Aorta (tissue), 5 donors: Measurements from ENCODE around the gene FAHD2A. TPM values are rescaled to one million over a fixed set of nuclear protein-coding genes. Genes with fewer than 3 reads are reported as not detected.

Source experiments
- ATAC-seq: fragments of 200-7000 bp; cut with Tn5 transposase; one replicate; pipeline ENCODE4 v1.9.1; 2022; ENCODE audit warnings: moderate library complexity; ENCODE audit not compliant: low FRiP score
- DNase-seq, 2 donors: peaks; one replicate each; pipeline ENCODE4 v3.0.0-alpha.2; 2020
- H3K27ac ChIP-seq, 2 donors: one replicate each; pipeline ENCODE4 v1.5.1; 2013; ENCODE audit warnings: low read length in 2 of 2, mild to moderate bottlenecking in 2 of 2, moderate library complexity in 2 of 2, control low read depth in 1 of 2, inconsistent platforms in 1 of 2, low read depth in 1 of 2
- H3K27me3 ChIP-seq, 2 donors: one replicate each; pipeline ENCODE4 v1.6.1; 2013; ENCODE audit warnings: control low read depth in 1 of 2, low read length in 1 of 2, mild to moderate bottlenecking in 1 of 2, moderate library complexity in 1 of 2; ENCODE audit not compliant: insufficient read depth in 2 of 2, control insufficient read depth in 1 of 2
- H3K36me3 ChIP-seq, 2 donors: one replicate each; pipeline ENCODE4 v1.6.1; 2013; ENCODE audit warnings: control low read depth in 1 of 2, low read length in 1 of 2, mild to moderate bottlenecking in 1 of 2; ENCODE audit not compliant: insufficient read depth in 2 of 2, control insufficient read depth in 1 of 2
- H3K4me1 ChIP-seq, 2 donors: one replicate each; pipeline ENCODE4 v1.6.1; 2013; ENCODE audit warnings: low read length in 2 of 2, control low read depth in 1 of 2, mild to moderate bottlenecking in 1 of 2, moderate library complexity in 1 of 2; ENCODE audit not compliant: insufficient read depth in 2 of 2, control insufficient read depth in 1 of 2
- H3K4me3 ChIP-seq, 2 donors: one replicate each; pipeline ENCODE4 v1.5.1; 2013; ENCODE audit warnings: low read length in 2 of 2, control low read depth in 1 of 2, mild to moderate bottlenecking in 1 of 2
- H3K9me3 ChIP-seq: one replicate; pipeline ENCODE4 v1.6.1; 2013; ENCODE audit warnings: mild to moderate bottlenecking, low read length; ENCODE audit not compliant: control insufficient read depth
- WGBS, 2 donors: extraction: QIAGEN DNeasy Blood & Tissue Kit; methylation state at CpG; one replicate each; pipeline ENCODE4 v1.1.7; 2013; 5-methylcytosine and 5-hydroxymethylcytosine counted together
- intact Hi-C, 2 donors: fragments of 100-400 bp; cut with DNase I; formaldehyde crosslinking; loops; one replicate each; pipeline versions ENCODE4 v1.14.2 to v1.15.0; 2022
- polyA plus RNA-seq, 2 donors: library from polyadenylated mRNA; stranded (reverse); fragments of 200-250 nt; gene quantifications; one replicate each; pipeline ENCODE4 v1.2.3, GENCODE V29; 2013
- total RNA-seq, 2 donors: library from RNA; stranded (reverse); fragmentation: NEBNext Ultra II Directional; extraction: Animal tissue kit (Norgen Biotek cat#: 25700); gene quantifications; one replicate each; pipeline ENCODE4 v1.2.1, GENCODE V29; 2021
- donor health status: healthy with polysubstance abuse.
- donor health status: Bipolar disorder and iron deficiency.
- donor health status: DM: no; HTN: no; CAD: no.
- donor health status: DM: no; HTN: no; CAD: no.
- donor health status: DM: yes; HTN: yes; CAD: no.

Gene FAHD2A
- total and polyA plus RNA-seq, 4 donors, result 17.7 to 23.3 (median 22.6) TPM

- DNase-seq (no peak), ATAC-seq (no peak)
- Histone ChIP-seq H3K4me1 (no peaks in the 10 kb centered on the region), H3K27ac (no peak overlapping the region), H3K4me3 (no peak overlapping the region), H3K9me3 (no peaks in the 10 kb centered on the region), H3K36me3 (no peaks in the 10 kb centered on the region), H3K27me3 (no peaks in the 10 kb centered on the region)
- intact Hi-C loops, result no loop called here
- 91% methylated on average over 5 of the region's 5 CpGs for WGBS, 2 donors
Observed at GRCh38 chr2:95380280-95380679, 22.2 kb upstream of the FAHD2A start.

GRCh38 chr2:95380731-95381130 lies 21.8 kb upstream of the FAHD2A start:
- DNase-seq, result no peak
- no peak overlapping the region for H3K4me3 ChIP-seq
- no peaks in the 10 kb centered on the region for H3K36me3 ChIP-seq
- intact Hi-C loops, result no loop called here
- no peak overlapping the region for H3K27ac ChIP-seq
- no peaks in the 10 kb centered on the region for H3K4me1 ChIP-seq
- no peaks in the 10 kb centered on the region for H3K27me3 ChIP-seq
- no peaks in the 10 kb centered on the region for H3K9me3 ChIP-seq
- 92 to 93% methylated on average over 5 of the region's 5 CpGs for WGBS, 2 donors
- ATAC-seq, result no peak

GRCh38 chr2:95381212-95382191 lies 21.0 kb upstream of the FAHD2A start:
- Histone ChIP-seq H3K27ac (no peak overlapping the region), H3K27me3 (no peaks in the 10 kb centered on the region), H3K9me3 (no peaks in the 10 kb centered on the region), H3K36me3 (no peaks in the 10 kb centered on the region), H3K4me3 (no peak overlapping the region), H3K4me1 (no peaks in the 10 kb centered on the region)
- 91 to 94% methylated on average over 22 of the region's 22 CpGs for WGBS, 2 donors
- ATAC-seq (no peak), DNase-seq (no peak)
- intact Hi-C loops, result no loop called here

GRCh38 chr2:95382192-95382591 lies 20.3 kb upstream of the FAHD2A start:
- intact Hi-C loops, result no loop called here
- H3K4me3 ChIP-seq, result no peak overlapping the region
- H3K9me3 ChIP-seq, result no peaks in the 10 kb centered on the region
- no peak for ATAC-seq
- H3K36me3 ChIP-seq, result no peaks in the 10 kb centered on the region
- no peak overlapping the region for H3K27ac ChIP-seq
- peak in 1 of 2 donors; percentile 73 for DNase-seq
- 97% methylated on average over 20 of the region's 20 CpGs for WGBS, 2 donors
- no peaks in the 10 kb centered on the region for H3K4me1 ChIP-seq
- no peaks in the 10 kb centered on the region for H3K27me3 ChIP-seq

- H3K27ac ChIP-seq, result no peak overlapping the region
- no peaks in the 10 kb centered on the region for H3K9me3 ChIP-seq
- ATAC-seq (no peak), DNase-seq (no peak)
- intact Hi-C loops, result no loop called here
- no peaks in the 10 kb centered on the region for H3K4me1 ChIP-seq
- WGBS, 2 donors, result 88 to 89% methylated on average over 13 to 14 of the region's 14 CpGs
- no peaks in the 10 kb centered on the region for H3K36me3 ChIP-seq
- H3K27me3 ChIP-seq, result no peaks in the 10 kb centered on the region
- no peak overlapping the region for H3K4me3 ChIP-seq
Observed at GRCh38 chr2:95382686-95383634, 19.5 kb upstream of the FAHD2A start.

GRCh38 chr2:95383635-95384027 lies 18.9 kb upstream of the FAHD2A start:
- intact Hi-C loops, result no loop called here
- Histone ChIP-seq H3K27me3 (no peaks in the 10 kb centered on the region), H3K4me1 (no peaks in the 10 kb centered on the region), H3K4me3 (no peak overlapping the region), H3K36me3 (no peaks in the 10 kb centered on the region), H3K27ac (no peak overlapping the region), H3K9me3 (no peaks in the 10 kb centered on the region)
- DNase-seq (peak in 1 of 2 donors; percentile 68), ATAC-seq (no peak)
- WGBS, 2 donors, result 91% methylated on average over 9 of the region's 9 CpGs

GRCh38 chr2:95384854-95385569 lies 17.5 kb upstream of the FAHD2A start:
- Histone ChIP-seq H3K27me3 (no peaks in the 10 kb centered on the region), H3K27ac (no peak overlapping the region), H3K4me1 (no peaks in the 10 kb centered on the region), H3K36me3 (no peaks in the 10 kb centered on the region), H3K9me3 (no peaks in the 10 kb centered on the region), H3K4me3 (no peak overlapping the region)
- WGBS, 2 donors, result 58 to 59% methylated on average over 8 to 12 of the region's 12 CpGs
- ATAC-seq, result peak; percentile 48
- DNase-seq, result peak in 1 of 2 donors; percentile 74
- intact Hi-C loops, result no loop called here

GRCh38 chr2:95385570-95385984 lies 16.9 kb upstream of the FAHD2A start:
- DNase-seq (peak in 1 of 2 donors; percentile 72), ATAC-seq (no peak)
- H3K27me3 ChIP-seq, result no peaks in the 10 kb centered on the region
- H3K4me3 ChIP-seq, result no peak overlapping the region
- no peak overlapping the region for H3K27ac ChIP-seq
- WGBS, 2 donors, result 86 to 90% methylated on average over 12 of the region's 12 CpGs
- no peaks in the 10 kb centered on the region for H3K9me3 ChIP-seq
- H3K4me1 ChIP-seq, result no peaks in the 10 kb centered on the region
- H3K36me3 ChIP-seq, result no peaks in the 10 kb centered on the region
- intact Hi-C loops, result no loop called here
